Activated CD8-positive, alpha-beta memory T cell treated with anti-CD3 and anti-CD28 coated beads, Interleukin-2, amount 50 U/mL, for 4 hours (primary cell): Measurements from ENCODE around the gene CXCR3.
"Not testable (repeated sequence)": the region's sequence is repeated elsewhere in the genome, so short reads cannot be mapped to it uniquely, and the experiment has no call there.

Experiments
- DNase-seq: peaks from one replicate; pipeline ENCODE4 v3.0.0-alpha.2; 2020

Gene CXCR3

DNA sequence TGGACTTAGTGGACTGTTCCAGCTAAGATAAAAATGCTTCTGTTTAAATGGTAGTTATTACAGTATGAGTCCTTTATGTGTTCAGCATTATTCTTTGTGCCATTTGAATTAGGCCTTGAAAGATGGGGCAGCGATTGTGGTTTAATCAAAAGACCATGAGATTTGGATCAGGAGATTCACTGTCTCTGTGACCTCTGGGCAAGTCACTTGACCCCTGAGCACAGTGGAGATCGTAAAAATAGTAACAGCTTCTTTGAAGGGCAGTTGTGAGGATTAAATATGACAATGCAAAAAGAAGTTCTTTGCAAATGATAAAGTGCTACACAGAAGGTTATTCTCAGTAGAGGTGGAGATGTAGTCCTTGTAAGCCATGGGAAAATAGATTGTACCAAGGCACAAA, 10.8 kb downstream of the CXCR3 start:
- no peak for DNase-seq

DNA sequence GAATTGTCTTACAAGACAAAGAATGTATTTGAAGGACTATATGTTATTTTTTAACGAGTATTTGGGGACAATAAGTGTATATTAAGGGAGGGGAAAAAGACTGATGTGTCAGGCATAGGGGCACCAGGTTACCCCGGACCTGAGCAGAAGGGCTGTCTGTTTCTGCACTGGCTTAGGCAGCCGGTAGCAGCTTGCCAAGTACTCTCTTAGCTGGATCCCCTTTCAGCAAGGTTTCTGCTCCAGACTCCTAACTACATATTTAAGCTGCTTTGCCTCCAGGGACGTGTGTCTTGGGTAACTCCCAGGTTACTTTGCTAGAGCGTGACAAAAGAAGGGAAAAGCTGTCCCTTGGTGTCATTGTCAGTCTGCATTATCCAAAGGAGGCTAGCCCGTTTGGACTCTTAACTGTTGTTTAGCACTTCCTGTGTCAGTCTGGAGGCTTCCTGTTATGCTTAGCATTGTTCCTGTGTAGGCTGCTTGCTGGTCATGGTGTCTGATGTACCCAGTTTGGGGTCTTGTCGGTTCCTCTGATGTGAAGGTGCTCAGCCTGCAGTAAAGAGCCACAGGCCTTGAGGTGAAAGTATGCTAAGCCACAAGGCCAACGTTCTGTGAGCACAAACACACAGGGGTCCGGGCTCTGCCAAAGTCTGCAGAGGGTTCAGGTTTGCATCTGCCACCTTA, 11.6 kb downstream of the CXCR3 start:
- no peak for DNase-seq

DNA sequence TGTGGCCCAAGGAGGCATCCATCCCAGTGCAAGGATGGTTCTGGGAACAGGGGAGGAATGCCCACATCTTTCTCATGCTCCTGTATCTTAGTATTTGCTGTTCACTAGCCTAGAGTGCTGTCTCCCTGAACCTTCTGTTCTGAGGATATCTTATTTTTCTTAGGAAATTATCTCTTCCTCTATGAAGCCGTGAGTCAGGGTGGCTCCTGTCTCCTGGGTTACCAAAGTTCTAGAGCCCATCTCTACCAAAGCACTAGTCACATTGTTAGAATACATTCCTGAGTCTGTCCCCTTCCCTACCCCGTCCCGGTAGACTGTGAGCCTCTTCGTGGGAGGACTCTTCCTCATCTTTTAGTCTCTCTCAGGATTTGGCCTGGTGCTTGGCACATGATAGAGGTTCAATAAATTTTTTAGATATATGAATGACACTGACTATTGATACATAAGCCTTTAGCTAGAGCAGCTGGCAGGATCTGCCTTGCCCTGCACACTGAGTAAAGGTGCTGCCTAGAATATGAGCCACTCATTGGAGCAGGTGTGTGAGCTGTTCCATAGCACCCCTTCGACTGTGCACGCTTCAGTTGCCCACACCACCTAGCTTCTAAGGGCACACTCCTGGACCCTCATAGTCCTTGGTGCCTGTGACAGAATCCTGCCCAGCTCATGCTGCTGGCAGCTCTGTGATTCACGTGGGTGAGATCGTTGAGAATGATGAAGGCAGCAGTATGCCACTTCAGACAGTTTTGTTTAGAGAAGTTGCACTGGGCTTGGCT, 13.3 kb downstream of the CXCR3 start:
- no peak for DNase-seq

DNA sequence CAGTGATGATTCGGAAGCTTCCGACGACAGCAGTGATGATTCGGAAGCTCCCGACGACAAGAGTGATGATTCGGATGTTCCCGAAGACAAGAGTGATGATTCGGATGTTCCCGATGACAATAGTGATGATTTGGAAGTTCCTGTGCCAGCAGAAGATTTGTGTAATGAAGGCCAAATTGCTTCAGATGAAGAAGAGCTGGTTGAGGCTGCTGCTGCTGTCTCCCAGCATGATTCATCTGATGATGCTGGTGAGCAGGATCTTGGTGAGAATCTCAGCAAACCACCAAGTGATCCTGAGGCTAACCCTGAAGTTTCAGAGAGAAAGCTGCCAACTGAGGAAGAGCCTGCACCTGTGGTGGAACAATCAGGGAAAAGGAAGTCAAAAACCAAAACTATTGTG, 14.2 kb downstream of the CXCR3 start:
- DNase-seq, result no peak

DNA sequence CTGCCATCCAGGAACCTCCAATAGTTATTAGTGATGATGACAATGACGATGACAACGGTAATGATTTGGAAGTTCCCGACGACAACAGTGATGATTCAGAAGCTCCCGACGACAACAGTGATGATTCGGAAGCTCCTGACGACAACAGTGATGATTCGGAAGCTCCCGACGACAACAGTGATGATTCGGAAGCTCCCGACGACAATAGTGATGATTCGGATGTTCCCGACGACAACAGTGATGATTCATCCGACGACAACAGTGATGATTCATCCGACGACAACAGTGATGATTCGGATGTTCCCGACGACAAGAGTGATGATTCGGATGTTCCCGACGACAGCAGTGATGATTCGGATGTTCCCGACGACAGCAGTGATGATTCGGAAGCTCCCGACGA, 14.7 kb downstream of the CXCR3 start:
- no peak for DNase-seq

DNA sequence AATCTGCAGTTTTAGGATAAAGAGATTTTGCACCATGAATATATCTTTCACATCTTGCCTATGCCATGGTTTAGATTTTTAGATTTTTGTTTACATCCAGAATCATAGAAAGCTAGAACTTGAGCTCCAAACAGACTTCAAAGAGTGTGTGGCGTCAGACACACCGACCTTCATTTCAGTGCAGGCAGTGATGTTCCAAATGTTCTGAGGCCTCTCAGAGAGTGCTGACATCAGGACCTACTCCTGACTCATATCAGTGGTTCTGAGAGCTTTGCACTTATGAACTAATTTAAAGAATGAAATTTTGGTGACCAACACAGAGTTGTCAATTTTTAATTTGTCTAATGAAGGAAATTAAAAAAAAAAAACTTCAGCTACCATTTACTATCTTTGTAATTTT, 18.3 kb downstream of the CXCR3 start:
- DNase-seq, result no peak

DNA sequence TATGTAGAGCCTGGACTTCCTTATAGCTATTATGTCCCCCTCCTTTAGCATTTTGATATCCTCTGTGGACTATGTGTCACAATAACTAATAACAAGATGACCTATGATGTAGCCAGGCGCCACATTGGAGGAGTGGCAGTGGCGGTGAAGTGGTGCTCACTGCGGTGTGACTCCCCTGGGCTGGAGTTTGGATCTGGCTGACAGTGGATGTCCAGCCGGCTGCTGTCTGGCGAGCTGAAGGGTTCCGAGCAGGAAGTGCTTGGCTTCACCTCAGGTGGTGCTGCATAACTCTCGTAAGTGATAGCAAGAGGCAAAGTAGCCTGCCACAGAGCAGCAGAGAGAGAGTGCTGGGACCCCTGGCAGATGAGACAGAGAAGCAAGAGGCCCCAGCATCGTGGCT, 25.1 kb downstream of the CXCR3 start:
- DNase-seq, result not testable (repeated sequence)

DNA sequence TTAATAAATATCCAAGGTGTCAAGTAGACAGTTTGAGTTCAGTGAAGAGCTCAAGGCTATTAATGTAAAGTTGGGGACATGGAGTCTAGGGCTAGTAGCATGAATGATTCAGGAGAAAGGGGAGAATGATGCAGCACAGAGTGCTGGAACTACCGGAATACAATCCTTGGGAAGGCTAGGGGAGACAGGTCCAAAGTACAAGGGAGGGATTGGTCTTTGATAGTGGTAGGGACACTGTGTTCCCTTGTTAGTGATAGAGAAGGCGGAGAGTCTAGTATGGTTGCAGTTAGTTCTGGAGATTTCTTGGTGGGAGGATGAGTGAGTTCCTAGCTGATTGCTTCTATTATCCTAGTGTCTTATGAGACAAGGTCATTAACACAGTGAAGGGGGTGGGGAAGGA, 31.4 kb downstream of the CXCR3 start:
- DNase-seq, result no peak

DNA sequence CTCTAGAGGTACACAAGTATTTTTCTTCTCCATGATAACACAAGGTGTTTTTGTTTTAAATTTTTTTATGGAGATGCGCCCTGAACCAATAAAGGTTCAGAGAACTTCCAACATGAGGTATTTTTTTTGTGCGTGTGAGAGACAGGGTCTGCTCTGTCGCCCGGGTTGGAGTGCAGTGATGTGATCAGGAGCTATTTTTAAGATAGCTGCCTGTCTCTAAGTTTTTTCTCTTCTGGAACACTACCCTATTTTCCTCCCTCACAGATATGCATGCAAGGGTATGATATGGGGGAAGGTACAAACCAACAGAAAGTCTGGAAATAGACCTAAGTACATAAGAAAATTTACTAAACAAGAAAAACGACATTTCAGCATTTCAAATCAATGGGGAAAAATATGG, 37.1 kb downstream of the CXCR3 start:
- DNase-seq, result no peak

DNA sequence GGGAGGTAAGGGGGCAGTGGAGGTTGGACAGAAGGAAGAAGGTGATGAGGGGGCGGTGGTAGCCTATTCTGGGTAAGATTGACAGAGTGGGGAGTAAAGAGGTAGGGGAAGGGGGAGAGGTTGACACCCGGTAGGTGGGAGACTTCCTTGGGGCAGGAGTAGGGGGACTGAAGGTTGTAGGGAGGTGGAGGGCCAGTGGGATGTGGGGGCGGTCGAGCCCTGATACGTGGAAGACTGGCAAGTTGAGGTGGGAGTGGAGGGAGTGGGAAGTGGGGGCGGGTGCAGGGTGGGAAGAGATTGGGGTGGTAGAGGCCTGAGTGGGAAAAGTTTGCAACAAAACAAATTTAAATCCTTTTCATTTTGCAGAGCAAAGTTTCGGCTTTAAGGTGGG, 38.3 kb downstream of the CXCR3 start:
- DNase-seq, result no peak

DNA sequence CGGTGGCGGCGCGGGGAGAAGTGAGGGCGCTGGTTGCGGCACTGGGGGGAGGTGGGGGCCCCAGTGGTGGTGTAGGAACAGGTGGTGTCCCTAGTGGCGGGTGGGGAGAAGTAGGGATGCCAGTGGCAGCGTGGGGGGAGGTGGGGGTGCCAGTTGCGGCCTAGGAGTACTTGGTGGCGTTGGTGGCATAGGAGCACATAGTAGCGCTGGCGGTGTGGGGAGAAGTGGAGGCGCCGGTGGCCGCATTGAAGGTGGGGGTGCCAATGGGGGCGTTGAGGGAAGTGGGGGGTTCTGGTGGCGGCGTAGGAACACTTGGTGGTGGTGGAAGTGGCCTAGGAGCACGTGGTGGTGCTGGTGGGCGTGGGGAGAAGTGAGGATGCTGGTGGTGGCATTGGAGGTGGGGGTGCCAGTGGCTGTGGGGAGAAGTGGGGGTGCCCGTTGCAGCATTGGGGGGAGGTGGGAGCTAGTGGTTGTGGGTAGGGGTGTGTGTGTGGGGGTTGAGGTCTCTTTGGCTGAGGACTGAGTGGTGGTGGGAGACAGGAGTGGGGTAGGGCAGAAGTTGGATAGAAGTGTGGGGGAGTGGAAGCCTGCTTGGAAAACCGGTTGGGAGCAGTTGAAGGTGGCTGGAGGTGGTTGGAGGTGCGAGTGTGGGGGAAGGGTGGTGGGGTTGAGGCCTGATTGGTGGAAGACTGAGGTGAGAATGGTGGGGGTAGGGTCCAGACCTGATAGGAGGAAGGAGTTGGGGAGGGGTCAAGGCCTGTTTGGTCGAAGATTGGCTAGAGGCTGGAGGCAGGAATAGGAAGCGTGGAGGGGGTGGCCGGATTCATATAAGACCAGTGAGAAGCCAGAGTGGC, 38.9 kb downstream of the CXCR3 start:
- peak; percentile 22 for DNase-seq

DNA sequence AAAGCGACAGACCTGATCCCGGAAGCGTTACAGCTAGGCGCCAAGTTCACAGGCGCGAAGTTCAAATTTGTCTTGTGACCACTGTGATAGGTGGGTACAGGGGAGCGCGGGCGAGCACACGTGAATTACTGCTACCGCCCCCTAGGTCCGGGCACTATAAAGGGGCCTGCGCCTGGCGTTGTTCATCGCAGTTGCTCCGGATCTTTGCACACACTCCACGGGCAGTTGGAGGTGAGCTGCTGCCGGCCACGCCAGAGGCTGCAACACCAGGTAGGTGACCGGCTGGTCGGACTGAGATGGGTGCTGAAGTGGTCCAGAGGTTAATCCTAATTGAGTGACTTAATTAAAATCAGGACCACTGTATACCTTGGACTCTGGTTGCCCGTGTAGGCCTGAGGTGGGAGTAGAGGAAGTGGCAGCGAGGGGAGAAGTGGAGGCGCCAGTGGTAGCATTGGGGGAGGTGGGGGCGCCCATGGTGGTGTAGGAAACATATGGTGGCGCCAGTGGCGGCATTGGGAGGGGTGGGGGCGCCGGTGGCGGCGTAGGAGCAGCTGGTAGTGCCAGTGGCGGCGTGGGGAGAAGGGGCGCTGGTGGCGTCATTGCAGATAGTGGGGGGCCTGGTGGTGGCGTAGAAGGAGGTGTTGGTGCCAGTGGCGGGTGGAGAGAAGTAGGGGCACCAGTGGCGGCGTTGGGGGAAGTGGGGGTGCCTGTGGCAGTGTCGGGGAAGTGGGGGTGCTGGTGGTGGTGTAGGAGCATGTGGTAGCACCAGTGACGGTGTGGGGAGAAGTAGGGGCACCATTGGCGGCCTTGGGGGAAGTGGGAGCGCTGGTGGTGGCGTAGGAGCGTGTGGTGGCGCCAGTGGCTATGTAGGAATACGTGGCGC, 39.8 kb downstream of the CXCR3 start, which contains the start of gene GCNA:
Gene GCNA, plus strand, starts transcription at position 185 of the 883 bp plus-strand sequence. CDS start 2,385 bp downstream, outside the sequence.
- DNase-seq, result no peak

DNA sequence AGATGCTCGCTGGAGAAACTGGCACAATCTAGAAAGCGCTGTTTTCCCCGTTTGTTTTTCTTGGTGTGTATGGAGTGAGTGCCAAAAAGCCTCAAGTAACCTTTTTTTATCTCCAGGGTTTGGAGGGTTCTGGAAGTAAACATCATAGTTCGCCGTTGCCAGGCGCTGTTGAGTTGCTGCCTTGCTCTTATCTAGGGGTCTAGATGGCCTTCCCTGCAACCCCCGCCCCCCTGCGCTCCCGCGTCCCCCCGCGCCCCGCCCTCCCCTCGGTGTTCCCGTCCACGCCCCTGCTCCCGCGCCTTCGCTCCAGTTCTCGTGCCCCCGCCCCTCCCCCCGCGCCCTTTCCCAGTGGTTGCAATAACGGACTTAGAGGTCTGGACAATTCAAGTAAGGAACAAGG, 40.6 kb downstream of the CXCR3 start:
- DNase-seq, result no peak

DNA sequence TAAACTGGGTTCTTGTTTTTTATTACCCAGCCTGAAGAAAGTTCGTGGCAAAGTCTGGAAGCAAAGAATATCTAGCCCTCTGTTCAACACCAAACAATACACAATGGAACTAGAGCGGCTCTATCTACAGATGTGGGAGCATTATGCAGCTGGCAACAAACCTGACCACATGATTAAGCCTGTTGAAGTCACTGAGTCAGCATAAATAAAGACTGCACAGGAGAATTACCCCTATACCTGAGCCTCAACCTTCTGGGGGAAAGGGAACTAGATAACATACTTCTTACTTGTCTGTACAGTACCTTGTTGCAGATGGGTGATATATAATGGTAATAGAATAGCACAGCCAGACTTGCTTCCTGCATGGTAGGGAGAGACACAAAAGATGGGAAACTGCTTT, 44.7 kb downstream of the CXCR3 start:
- no peak for DNase-seq

DNA sequence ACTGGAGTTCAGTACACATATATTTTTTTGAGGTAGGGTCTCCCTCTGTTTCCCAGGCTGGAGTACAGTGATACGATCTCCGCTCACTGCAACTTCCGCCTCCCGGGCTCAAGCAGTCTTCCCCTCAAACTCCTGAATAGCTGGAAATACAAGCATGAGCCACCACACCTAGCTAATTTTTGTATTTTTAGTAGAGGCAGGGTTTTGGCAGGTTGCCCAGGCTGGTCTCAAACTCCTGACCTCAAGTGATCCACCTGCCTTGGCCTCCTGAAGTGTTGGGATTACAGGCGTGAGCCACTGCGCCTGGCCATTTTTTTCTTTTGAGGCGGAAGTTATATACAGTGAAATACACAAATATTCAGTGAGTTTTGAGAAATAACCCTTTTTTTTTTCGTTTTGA, 46.9 kb downstream of the CXCR3 start:
- not testable (repeated sequence) for DNase-seq
